NCI-H446 treated with DMSO at 0.1 percent for 48 hours (cell line): ENCODE results near the gene SMG9.

Experiments used
- DNase-seq: peaks from one replicate; lab custom pipeline; 2025; lab: John Stamatoyannopoulos, UW

The SMG9 gene

DNA sequence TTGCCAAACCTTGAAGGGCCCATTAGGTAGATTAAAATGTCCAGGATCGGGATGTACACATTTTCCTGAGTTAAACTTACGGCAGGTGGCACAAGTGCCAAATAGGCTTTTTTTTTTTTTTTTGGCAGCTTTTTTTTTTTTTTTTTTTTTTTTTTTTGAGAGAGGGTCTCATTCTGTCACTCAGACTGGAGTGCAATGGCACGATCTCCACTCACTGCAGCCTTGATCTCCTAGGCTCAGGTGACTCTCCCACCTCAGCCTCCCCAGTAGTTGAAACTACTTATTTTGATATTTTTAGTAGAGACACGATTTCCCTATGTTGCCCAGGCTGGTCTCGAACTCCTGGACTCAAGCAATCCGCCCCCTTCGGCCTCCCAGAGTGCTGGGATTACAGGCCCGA, 29.9 kb downstream of the SMG9 start:
- no peak for DNase-seq

DNA sequence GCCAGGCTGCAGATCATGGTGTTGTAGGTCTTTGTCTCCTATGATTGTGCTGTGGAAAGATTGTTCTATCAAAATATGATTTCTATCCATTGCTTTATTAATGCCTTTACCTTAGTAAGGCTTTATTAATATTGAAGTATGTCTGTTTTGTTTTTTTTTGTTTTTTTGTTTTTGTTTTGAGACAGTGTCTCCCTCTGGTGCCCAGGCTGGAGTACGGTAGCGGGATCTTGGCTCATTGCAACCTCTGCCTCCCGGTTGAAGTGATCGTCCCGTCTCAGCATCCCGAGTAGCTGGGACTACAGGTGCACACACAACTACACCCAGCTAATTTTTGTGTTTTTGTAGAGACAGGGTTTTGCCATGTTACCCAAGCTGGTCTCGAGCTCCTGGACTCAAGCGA, 31.2 kb downstream of the SMG9 start:
- DNase-seq = no peak

DNA sequence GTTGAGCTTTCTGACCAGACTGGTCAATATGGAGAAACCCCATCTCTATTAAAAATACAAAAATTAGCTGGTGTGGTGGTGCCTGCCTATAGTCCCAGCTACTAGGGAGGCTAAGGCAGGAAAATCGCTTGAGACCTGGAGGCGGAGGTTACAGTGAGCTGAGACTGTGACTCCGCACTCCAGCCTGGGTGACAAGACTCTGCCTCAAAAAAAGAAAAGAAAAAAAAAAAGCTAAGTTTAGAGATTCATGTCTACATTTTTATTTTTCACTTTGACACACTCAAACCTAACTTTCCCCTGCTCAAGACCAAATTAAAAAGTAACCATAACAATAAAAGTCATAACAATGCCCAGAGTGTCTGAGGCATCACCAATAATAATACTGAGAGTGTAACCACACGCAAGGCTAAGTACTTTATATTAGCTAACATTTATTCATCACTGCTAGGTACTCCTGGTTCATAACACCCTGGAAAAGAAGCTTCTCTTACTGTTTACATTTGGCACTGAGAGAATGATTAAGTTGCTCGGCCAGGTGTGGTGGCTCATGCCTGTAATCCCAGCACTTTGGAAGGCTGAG, 33.2 kb downstream of the SMG9 start:
- no peak for DNase-seq

DNA sequence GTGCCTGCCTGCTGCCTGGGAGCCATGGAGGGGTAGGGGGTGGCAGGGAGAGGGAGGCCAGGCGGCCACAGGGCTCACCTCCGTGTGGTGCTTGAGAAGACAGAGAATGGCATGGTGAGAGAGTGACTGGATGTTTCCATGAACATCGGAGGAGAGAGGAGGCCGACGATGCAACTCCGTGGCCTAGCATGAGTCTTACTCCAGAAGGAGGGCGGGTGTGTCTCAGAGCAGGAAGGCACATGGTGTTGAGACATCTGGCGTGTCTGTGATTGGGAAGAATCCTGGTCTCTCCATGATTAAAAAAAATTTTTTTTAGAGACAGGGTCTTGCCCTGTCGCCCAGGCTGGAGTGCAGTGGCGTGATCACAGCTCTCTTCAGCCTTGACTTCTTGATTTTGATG, 33.8 kb downstream of the SMG9 start:
- no peak for DNase-seq

GRCh38 chr19:43719918-43720317, 34.8 kb downstream of the SMG9 start:
- no peak for DNase-seq

DNA sequence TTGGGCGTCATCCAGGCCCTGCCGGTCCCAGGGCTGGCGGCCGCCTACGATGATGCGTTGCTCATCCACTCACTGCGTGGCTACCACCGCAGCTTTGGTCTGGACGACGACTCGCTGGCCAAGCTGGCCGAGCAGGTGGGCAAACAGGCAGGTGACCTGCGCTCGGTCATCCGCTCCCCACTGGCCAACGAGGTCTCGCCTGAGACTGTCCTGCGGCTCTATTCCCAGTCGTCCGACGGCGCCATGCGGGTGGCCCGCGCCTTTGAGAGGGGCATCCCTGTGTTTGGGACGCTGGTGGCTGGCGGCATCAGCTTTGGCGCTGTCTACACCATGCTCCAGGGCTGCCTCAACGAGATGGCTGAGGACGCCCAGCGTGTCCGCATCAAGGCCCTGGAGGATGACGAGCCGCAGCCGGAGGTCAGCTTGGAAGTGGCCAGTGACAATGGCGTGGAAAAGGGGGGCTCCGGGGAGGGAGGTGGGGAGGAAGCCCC, 35.3 kb downstream of the SMG9 start:
- no peak for DNase-seq

GRCh38 chr19:43718627-43719377, 36.0 kb downstream of the SMG9 start:
- DNase-seq = no peak

GRCh38 chr19:43715776-43716175, 39.0 kb downstream of the SMG9 start, which contains the start of gene IRGC:
IRGC (plus strand) TSS chr19:43716076; CDS start chr19:43718559, 2,483 bp downstream.
- no peak for DNase-seq

GRCh38 chr19:43713208-43713607, 41.6 kb downstream of the SMG9 start:
- DNase-seq = no peak

GRCh38 chr19:43711751-43712355, 42.9 kb downstream of the SMG9 start:
- no peak for DNase-seq

GRCh38 chr19:43708716-43709115, 46.0 kb downstream of the SMG9 start:
- no peak for DNase-seq

DNA sequence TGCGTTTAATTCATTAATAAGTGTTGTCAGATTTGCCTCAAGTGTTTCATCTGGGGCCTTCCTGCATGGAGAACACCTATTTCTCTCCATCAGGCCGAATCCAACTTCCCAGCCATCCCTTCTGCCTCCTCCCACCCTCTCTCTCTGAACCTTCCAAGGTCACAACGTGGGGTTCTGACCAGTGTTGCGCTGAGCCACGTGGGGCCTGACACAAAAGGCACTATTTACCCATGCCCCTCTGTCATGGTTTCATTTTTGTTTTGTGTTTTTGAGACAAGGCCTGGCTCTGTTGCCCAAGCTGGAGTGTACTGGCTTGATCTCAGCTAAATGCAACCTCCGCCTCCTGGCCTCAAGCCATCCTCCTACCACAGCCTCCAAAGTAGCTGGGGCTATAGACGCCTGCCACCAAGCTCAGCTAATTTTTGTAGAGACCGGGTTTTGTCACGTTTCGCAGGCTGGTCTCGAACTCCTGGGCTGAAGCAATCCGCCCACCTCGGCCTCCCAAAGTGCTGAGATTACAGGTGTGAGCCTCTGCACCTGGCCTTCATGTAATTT, 47.5 kb downstream of the SMG9 start:
- DNase-seq = no peak

DNA sequence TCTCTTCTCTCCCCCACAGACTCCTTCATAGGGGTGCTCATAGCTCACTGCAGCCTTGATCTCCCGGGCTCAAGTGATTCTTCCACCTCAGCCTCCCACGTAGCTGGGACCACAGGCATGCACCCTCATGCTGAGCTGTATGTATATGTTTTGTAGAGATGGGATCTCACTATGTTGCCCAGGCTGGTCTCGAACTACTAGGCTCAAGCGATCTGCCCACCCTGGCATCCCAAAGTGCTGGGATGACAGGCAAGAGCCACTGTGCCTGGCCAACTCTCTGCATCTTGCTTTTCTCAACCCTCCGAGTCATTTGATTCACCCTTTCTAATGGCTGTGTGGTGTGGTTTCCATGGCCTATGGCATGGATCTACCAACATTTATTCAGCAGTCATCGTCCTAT, 49.0 kb downstream of the SMG9 start:
- DNase-seq = no peak

GRCh38 chr19:43704002-43704705, 50.6 kb downstream of the SMG9 start:
- DNase-seq = no peak

DNA sequence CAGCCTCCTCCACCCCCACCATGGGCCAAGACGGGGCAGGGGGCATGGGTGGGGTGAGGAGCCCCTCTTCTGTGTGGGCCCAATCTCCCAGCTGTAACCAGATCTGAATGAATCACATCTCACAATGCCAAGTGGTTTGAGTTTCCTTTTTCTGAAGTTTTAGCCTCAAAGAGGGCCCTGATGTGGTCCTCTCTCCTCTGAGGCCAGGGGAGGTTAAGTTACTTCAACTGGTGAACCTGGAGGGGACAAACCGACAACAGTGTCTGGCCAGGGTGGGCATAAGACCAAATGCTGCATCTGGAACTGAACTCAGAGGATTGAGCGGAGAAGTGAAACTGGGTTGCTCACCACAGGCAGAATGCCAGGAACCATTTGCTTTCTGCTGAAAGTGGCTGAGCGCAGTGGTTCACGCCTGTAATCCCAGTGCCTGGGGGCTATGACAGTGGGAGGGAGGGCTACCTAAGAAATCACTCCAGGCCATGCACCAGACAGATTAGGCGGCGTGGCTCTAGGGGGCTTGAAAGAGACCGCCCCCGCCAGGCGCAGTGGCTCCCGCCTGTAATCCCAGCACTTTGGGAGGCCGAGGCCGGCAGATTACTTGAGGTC, 54.3 kb downstream of the SMG9 start:
- no peak for DNase-seq

DNA sequence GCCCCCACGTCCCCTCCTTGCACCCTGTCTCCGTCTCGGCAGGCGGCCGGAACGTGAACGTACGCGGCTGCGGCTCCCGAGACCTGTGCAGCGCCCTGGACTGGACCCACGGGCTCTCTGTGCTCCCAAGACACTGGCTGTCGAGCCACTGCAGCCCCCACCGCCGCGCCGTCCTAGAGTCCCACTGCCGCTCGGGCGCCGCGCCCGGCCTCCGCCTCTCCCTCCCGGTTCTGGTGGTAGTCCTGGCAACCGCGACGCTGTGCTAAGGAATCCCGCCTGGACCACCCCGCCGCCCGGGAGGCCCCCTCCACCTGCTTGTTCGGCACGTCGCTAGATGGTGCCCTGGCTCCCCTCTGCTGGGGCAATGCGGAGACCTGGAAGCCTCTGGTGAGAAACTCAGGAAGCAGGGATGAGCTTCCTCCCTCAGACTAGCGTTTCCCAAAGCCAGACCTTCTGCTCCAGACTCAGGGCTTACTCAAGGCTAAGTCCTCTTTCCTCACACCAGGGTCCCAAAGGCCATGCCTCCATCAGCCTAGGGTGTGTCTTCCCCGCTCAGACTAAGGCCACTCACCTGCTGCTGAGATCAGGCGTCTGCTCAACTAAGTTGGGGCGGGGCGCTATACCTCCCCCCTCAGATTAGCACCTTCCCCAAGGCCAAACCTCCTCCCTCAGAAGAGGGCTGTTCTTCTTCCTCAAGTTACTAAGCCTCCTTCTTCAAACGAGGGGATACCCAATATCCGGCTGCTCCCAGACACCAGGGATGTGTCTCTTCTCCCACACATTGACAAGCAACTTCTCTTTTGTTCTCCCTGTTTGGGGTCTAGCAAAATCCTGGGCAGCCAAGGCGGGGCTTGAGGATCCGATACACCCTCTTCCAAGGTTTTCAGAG, 55.0 kb downstream of the SMG9 start:
- no peak for DNase-seq

- DNase-seq = no peak
Observed at GRCh38 chr19:43697295-43697694, 57.5 kb downstream of the SMG9 start.

DNA sequence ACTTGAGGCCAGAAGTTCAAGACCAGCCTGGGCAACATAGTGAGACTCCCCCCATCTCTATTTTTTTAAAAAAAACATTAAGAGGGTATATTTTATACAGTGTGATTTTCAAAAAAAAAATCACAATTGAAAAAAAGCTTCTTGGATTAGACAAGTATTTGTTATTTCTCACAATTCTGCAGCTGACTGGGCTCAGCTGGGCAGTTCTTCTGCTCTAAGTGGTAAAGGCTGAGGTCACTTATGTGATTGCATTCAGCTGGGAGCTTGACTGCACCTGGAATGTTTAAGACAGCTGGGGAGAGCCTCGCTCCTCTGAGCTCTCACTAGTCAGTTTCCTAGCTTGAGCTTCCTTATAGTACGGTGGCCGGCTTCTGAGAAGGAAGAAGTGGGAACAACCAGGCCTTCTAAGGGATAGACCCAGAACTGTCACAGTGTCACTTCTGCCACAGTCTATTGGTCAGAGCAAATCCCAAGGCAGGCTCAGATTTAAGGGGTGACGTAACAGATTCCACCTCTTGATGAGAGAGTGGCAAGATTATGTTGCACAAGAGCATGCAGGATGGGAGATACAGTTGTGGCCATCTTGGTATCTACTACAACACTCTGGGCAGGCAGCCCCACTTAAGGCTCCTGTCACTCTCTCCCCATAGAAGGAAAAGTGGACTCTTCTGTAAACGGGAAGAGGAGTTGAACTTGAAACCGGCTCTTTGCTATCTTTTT, 58.6 kb downstream of the SMG9 start:
- no peak for DNase-seq

GRCh38 chr19:43694553-43694952, 60.2 kb downstream of the SMG9 start:
- DNase-seq = no peak

- DNase-seq = no peak
Observed at GRCh38 chr19:43692877-43693276, 61.9 kb downstream of the SMG9 start.
